ENCODE data around the gene ZNF487. TPM values are rescaled to one million over a fixed set of nuclear protein-coding genes. Genes with fewer than 3 reads are reported as not detected.

Gene ZNF487
- total and polyA plus RNA-seq, 2 donors (not counting 1 experiment from before 2014, with no cell fraction given) = 4.0 TPM

DNA sequence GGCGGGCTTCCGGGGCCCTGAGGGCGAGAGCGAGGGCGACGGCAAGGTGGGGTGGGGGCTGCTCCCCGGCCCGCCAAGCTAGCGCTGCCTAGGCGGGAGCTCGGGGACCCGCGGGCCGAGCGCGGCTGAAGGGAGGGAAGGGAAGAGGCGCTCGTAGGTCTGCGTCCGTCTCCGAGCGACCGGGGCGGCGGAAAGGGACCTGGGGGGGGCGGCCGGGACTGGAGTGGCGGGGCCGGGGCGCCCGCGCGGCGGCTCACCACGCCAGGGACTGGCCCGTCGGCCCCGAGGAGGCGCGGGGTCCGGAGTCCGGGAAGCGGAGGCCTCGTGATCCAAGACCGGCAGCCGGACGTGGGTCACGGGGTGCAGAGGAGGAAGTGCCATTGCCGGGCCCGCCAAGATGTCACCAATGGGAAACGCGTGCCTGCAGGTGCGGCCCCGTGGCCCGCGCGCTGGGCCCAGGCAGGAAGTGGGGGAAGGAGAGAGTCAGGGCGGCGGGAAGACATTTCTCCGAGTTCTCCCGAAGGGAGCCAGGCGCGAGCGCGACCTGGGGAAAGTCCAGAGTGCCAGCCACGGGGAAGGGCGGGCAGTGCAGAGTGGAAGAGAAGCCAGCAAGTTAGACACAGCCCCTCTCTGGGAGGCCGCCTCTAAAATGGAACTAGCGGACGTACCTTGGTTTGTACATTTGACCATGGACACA, 39.8 kb upstream of the ZNF487 start:
- TF ChIP-seq CTCF (conservative IDR thresholded peaks at IDR 0.05 in 1 of 2, IDR thresholded peaks at IDR 0.05 in 1 of 2; ENCODE audit: low read depth in 1 of 2, low read length in 2 of 2) (no peak), EZH2 (IDR thresholded peaks at IDR 0.05; ENCODE audit: low read length, missing control alignments) (no peak)
- Histone ChIP-seq H3K27ac (ENCODE audit: insufficient read depth, low read length) (peak overlapping the region; percentile 90), H3K4me3 (replicated peaks in 1 of 4; ENCODE audit: control extremely low read depth in 1 of 4, insufficient read depth in 1 of 4, low read depth in 3 of 4, low read length in 4 of 4) (peak overlapping the region; percentile 38 to 84 (median 62)), H3K36me3 (ENCODE audit: control insufficient read depth, insufficient read depth, low read length) (peaks cover 16% of the 10 kb centered on the region), H3K27me3 (ENCODE audit: control insufficient read depth, insufficient read depth, low read length) (no peaks in the 10 kb centered on the region), H3K9me3 (ENCODE audit: control insufficient read depth, insufficient read depth, low read depth, low read length) (no peaks in the 10 kb centered on the region), H4K20me1 (ENCODE audit: control insufficient read depth, extremely low read depth, insufficient read depth, low read length) (peaks cover 3% of the 10 kb centered on the region), H3K9ac (ENCODE audit: insufficient read depth, low read length) (peak overlapping the region; percentile 82), H3K4me2 (ENCODE audit: extremely low read depth, insufficient read depth, low read length) (peak overlapping the region; percentile 92), H3K79me2 (ENCODE audit: control insufficient read depth, insufficient read depth, low read length) (peaks cover 95% of the 10 kb centered on the region), H3K4me1 (ENCODE audit: control insufficient read depth, extremely low read depth, insufficient read depth, low read length) (peaks cover 15% of the 10 kb centered on the region), H2AFZ (ENCODE audit: low read length) (no peak overlapping the region)
- peak; percentile 76 to 81 for DNase-seq (ENCODE audit: low read depth in 2 of 2)

DNA sequence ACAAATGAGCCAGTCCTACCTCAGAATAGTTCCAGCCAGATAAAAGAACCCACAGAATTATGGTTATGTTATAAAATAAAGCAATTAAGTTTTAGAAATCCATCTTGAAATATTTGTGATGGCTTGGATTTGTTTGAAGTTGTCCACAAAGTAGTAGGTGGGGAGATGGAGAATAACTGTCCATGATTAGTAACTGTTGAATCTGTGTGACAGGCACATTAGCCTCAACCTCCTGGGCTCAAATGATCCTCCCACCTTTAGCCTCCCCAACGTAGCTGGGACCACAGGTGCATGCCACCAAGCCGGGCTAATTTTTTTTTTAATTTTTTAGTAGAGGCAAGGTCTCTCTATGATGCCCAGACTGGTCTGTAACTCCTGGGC, 38.0 kb upstream of the ZNF487 start:
- H3K27ac ChIP-seq (ENCODE audit: insufficient read depth, low read length) = peak overlapping the region; percentile 90
- H3K79me2 ChIP-seq (ENCODE audit: control insufficient read depth, insufficient read depth, low read length) = peaks cover 96% of the 10 kb centered on the region
- no peaks in the 10 kb centered on the region for H3K27me3 ChIP-seq (ENCODE audit: control insufficient read depth, insufficient read depth, low read length)
- no peak overlapping the region for H2AFZ ChIP-seq (ENCODE audit: low read length)
- no peak for DNase-seq (ENCODE audit: low read depth in 2 of 2)
- H3K36me3 ChIP-seq (ENCODE audit: control insufficient read depth, insufficient read depth, low read length) = peaks cover 7% of the 10 kb centered on the region
- no peak overlapping the region for H3K4me3 ChIP-seq (replicated peaks in 1 of 4; ENCODE audit: control extremely low read depth in 1 of 4, insufficient read depth in 1 of 4, low read depth in 3 of 4, low read length in 4 of 4)
- H3K4me2 ChIP-seq (ENCODE audit: extremely low read depth, insufficient read depth, low read length) = peak overlapping the region; percentile 52
- no peak for TF ChIP-seq CTCF (conservative IDR thresholded peaks at IDR 0.05 in 1 of 2, IDR thresholded peaks at IDR 0.05 in 1 of 2; ENCODE audit: low read depth in 1 of 2, low read length in 2 of 2)
- TF ChIP-seq EZH2 (IDR thresholded peaks at IDR 0.05; ENCODE audit: low read length, missing control alignments) = no peak
- H3K4me1 ChIP-seq (ENCODE audit: control insufficient read depth, extremely low read depth, insufficient read depth, low read length) = peaks cover 15% of the 10 kb centered on the region
- no peak overlapping the region for H3K9ac ChIP-seq (ENCODE audit: insufficient read depth, low read length)
- peaks cover 5% of the 10 kb centered on the region for H4K20me1 ChIP-seq (ENCODE audit: control insufficient read depth, extremely low read depth, insufficient read depth, low read length)
- no peaks in the 10 kb centered on the region for H3K9me3 ChIP-seq (ENCODE audit: control insufficient read depth, insufficient read depth, low read depth, low read length)

- peaks cover 14% of the 10 kb centered on the region for H3K4me1 ChIP-seq (ENCODE audit: control insufficient read depth, extremely low read depth, insufficient read depth, low read length)
- no peaks in the 10 kb centered on the region for H3K9me3 ChIP-seq (ENCODE audit: control insufficient read depth, insufficient read depth, low read depth, low read length)
- H3K4me2 ChIP-seq (ENCODE audit: extremely low read depth, insufficient read depth, low read length) = peak overlapping the region; percentile 65
- TF ChIP-seq CTCF (conservative IDR thresholded peaks at IDR 0.05 in 1 of 2, IDR thresholded peaks at IDR 0.05 in 1 of 2; ENCODE audit: low read depth in 1 of 2, low read length in 2 of 2) (no peak), EZH2 (IDR thresholded peaks at IDR 0.05; ENCODE audit: low read length, missing control alignments) (no peak)
- DNase-seq (ENCODE audit: low read depth in 2 of 2) = peak in 1 of 2 donors; percentile 77
- H2AFZ ChIP-seq (ENCODE audit: low read length) = no peak overlapping the region
- H3K4me3 ChIP-seq (replicated peaks in 1 of 4; ENCODE audit: control extremely low read depth in 1 of 4, insufficient read depth in 1 of 4, low read depth in 3 of 4, low read length in 4 of 4) = no peak overlapping the region
- H4K20me1 ChIP-seq (ENCODE audit: control insufficient read depth, extremely low read depth, insufficient read depth, low read length) = peaks cover 5% of the 10 kb centered on the region
- H3K27me3 ChIP-seq (ENCODE audit: control insufficient read depth, insufficient read depth, low read length) = no peaks in the 10 kb centered on the region
- H3K9ac ChIP-seq (ENCODE audit: insufficient read depth, low read length) = no peak overlapping the region
- H3K79me2 ChIP-seq (ENCODE audit: control insufficient read depth, insufficient read depth, low read length) = peaks cover 96% of the 10 kb centered on the region
- H3K27ac ChIP-seq (ENCODE audit: insufficient read depth, low read length) = peak overlapping the region; percentile 90
- peaks cover 5% of the 10 kb centered on the region for H3K36me3 ChIP-seq (ENCODE audit: control insufficient read depth, insufficient read depth, low read length)
Measured at GRCh38 chr10:43399320-43400310, 37.3 kb upstream of the ZNF487 start.
